DOHH2 (cell line): ENCODE measurements around the gene NEAT1.

Experiments used
- H3F3A ChIP-seq: fragments of 200-600 bp; sonication (generic), shearing (Covaris generic); 2 replicates; pipeline ENCODE4 v1.6.0; 2016; ENCODE audit warnings: antibody characterized with exemption, mild to moderate bottlenecking; ENCODE audit not compliant: control insufficient read depth, insufficient read depth
- H3K27ac ChIP-seq: fragments of 200-600 bp; sonication (generic); 2 replicates; pipeline ENCODE4 v1.5.1; 2014; ENCODE audit warnings: low read depth, mild to moderate bottlenecking, low read length, moderate library complexity
- H3K27me3 ChIP-seq: fragments of 200-600 bp; sonication (generic); 2 replicates; pipeline ENCODE4 v1.6.1; 2014; ENCODE audit warnings: mild to moderate bottlenecking, low read length, mixed read lengths; ENCODE audit not compliant: control insufficient read depth
- H3K36me3 ChIP-seq: fragments of 200-600 bp; sonication (generic); 2 replicates; pipeline ENCODE4 v1.6.1; 2014; ENCODE audit warnings: mild to moderate bottlenecking, low read length, moderate library complexity, mixed read lengths; ENCODE audit not compliant: control insufficient read depth
- H3K4me1 ChIP-seq: fragments of 200-600 bp; sonication (generic); 2 replicates; pipeline ENCODE4 v1.6.1; 2014; ENCODE audit warnings: mild to moderate bottlenecking, low read length, mixed read lengths; ENCODE audit not compliant: control insufficient read depth
- H3K4me2 ChIP-seq: fragments of 200-600 bp; sonication (generic); 2 replicates; pipeline ENCODE4 v1.6.0; 2014; ENCODE audit warnings: mild to moderate bottlenecking, low read length, moderate library complexity
- H3K4me3 ChIP-seq: fragments of 200-600 bp; sonication (generic); 2 replicates; pipeline ENCODE4 v1.5.1; 2014; ENCODE audit warnings: mild to moderate bottlenecking, low read length, mixed read lengths
- H3K79me2 ChIP-seq: fragments of 200-600 bp; sonication (generic); 2 replicates; pipeline ENCODE4 v1.6.1; 2014; ENCODE audit warnings: mild to moderate bottlenecking, low read length, mixed read lengths; ENCODE audit not compliant: control insufficient read depth
- H3K9me2 ChIP-seq: fragments of 200-600 bp; sonication (generic); replicated peaks from 2 replicates; pipeline ENCODE4 v1.6.1; 2014; ENCODE audit warnings: mild to moderate bottlenecking, low read length, mixed read lengths; ENCODE audit not compliant: control insufficient read depth
- H3K9me3 ChIP-seq: fragments of 200-600 bp; sonication (generic); 2 replicates; pipeline ENCODE4 v1.6.1; 2014; ENCODE audit warnings: antibody characterized with exemption, low read length, mixed read lengths; ENCODE audit not compliant: control insufficient read depth, insufficient read depth
- H4K20me1 ChIP-seq: fragments of 200-600 bp; sonication (generic); 2 replicates; pipeline ENCODE4 v1.6.0; 2014; ENCODE audit warnings: low read depth, mild to moderate bottlenecking, antibody characterized with exemption, low read length, moderate library complexity; ENCODE audit not compliant: control insufficient read depth, insufficient read depth
- EZH2phosphoT487 ChIP-seq: fragments of 200-600 bp; sonication (generic); IDR thresholded peaks from 2 replicates; pipeline ENCODE4 v1.6.1; 2017; ENCODE audit warnings: borderline replicate concordance, mild to moderate bottlenecking, antibody characterized with exemption, low read length, moderate library complexity, mixed read lengths
- TF ChIP-seq, protein P1 (sequence below): fragments of 200-600 bp; sonication (generic); IDR thresholded peaks from one replicate; pipeline ENCODE4 v1.5.1; 2014; ENCODE audit warnings: antibody characterized with exemption, mild to moderate bottlenecking, low read depth, low read length; ENCODE audit not compliant: poor library complexity, severe bottlenecking

Gene NEAT1

DNA sequence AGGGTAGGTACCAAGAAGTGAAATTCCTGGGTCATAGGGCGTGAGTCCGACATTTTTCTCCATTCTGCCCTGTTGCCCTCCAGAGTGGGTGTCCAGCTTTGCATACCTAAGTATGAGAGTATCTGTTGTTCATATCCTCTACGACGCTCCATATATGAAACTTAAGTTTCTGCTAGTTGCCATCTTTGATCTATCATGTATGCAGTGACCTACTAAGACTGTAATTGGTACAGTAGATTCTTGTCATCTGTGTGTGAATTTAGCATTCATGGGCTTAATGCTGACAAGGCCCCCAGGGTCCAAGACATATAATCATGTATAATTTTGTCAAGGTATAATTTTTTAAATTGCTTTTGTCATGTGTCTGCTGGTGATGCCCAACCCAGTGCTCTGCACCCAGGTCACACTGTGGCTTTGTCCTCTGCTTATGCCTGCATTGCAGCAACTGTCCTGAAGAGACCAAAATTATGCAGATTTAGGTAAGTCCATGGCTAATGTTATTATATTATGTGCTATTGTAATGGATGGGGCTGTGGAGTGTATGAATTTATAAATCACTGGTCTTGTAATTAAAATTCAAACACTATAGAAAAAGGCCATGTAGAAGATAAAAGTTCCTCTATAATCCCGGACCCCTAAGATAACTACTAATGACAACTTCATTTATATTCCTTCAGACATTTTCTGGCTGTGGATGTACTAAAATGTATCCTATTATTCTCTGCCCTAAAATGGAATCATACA, 12.2 kb downstream of the NEAT1 start:
- Histone ChIP-seq H3K36me3 (peaks cover 76% of the 10 kb centered on the region), H3K9me3 (no peaks in the 10 kb centered on the region), H3K27me3 (no peaks in the 10 kb centered on the region), H3K9me2 (no peaks in the 10 kb centered on the region), H3F3A (peaks cover 43% of the 10 kb centered on the region), H3K4me3 (no peak overlapping the region), H3K4me1 (peaks cover 80% of the 10 kb centered on the region), H3K79me2 (peaks cover 89% of the 10 kb centered on the region), H3K27ac (no peak overlapping the region), H4K20me1 (no peaks in the 10 kb centered on the region), H3K4me2 (no peak overlapping the region)
- TF ChIP-seq, protein P1, sequence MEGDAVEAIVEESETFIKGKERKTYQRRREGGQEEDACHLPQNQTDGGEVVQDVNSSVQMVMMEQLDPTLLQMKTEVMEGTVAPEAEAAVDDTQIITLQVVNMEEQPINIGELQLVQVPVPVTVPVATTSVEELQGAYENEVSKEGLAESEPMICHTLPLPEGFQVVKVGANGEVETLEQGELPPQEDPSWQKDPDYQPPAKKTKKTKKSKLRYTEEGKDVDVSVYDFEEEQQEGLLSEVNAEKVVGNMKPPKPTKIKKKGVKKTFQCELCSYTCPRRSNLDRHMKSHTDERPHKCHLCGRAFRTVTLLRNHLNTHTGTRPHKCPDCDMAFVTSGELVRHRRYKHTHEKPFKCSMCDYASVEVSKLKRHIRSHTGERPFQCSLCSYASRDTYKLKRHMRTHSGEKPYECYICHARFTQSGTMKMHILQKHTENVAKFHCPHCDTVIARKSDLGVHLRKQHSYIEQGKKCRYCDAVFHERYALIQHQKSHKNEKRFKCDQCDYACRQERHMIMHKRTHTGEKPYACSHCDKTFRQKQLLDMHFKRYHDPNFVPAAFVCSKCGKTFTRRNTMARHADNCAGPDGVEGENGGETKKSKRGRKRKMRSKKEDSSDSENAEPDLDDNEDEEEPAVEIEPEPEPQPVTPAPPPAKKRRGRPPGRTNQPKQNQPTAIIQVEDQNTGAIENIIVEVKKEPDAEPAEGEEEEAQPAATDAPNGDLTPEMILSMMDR: no peak
- TF ChIP-seq EZH2phosphoT487: no peak

DNA sequence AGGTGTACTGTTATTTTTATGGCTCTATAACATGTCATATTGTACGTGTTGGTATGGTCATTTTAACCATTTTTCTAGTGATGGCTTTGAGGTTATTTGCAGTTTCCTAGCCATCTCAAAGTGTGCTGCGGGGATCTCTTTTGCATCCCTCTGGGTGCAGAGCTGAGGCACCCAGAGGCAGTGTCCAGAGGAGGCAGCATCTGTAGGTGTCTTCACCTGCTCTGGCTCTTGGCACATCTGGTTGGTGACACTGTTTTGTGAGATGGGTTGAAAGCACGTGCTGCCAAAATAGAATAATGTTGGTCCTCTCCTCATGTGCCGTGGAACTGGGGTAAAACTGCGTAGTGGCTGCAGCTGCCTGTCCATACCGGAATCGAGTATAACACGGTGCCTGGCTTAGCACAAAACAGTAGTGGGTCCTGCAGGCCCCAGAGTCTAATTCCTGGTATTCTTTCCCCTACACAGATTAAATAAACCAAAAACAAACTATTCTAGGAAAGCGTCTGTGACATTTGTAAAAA, 12.9 kb downstream of the NEAT1 start:
- peaks cover 42% of the 10 kb centered on the region for H3F3A ChIP-seq
- H3K27me3 ChIP-seq: no peaks in the 10 kb centered on the region
- peaks cover 71% of the 10 kb centered on the region for H3K36me3 ChIP-seq
- H3K9me2 ChIP-seq: no peaks in the 10 kb centered on the region
- TF ChIP-seq, protein P1: no peak
- no peak for TF ChIP-seq EZH2phosphoT487
- H3K4me2 ChIP-seq: no peak overlapping the region
- no peaks in the 10 kb centered on the region for H4K20me1 ChIP-seq
- no peak overlapping the region for H3K4me3 ChIP-seq
- no peaks in the 10 kb centered on the region for H3K9me3 ChIP-seq
- H3K79me2 ChIP-seq: peaks cover 88% of the 10 kb centered on the region
- no peak overlapping the region for H3K27ac ChIP-seq
- peaks cover 80% of the 10 kb centered on the region for H3K4me1 ChIP-seq

DNA sequence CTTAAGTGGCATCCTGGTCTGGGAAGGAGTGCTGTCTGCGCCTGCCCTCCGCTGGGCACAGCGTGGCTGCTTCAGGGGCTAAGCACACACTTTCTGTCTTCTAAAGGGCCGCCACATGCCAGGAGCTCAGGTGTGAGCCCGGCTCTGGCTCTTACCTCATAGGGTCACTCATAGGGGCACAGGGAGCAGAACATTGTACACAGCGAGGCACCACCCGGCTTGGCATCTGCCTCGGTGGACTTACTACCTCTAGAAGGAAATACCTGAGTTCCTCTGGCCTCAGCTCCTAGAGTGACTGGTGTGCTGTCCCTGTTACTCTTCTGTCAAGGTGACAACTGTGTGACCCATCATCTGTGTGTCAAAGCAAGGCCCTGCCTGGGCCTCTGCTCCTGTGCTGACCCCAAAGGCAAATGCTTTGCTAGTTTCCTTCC, 13.4 kb downstream of the NEAT1 start:
- H3K4me2 ChIP-seq: no peak overlapping the region
- no peak for TF ChIP-seq EZH2phosphoT487
- TF ChIP-seq, protein P1: no peak
- H4K20me1 ChIP-seq: no peaks in the 10 kb centered on the region
- H3K27ac ChIP-seq: no peak overlapping the region
- H3K4me3 ChIP-seq: no peak overlapping the region
- H3K36me3 ChIP-seq: peaks cover 67% of the 10 kb centered on the region
- no peaks in the 10 kb centered on the region for H3K9me3 ChIP-seq
- peaks cover 80% of the 10 kb centered on the region for H3K4me1 ChIP-seq
- H3K79me2 ChIP-seq: peaks cover 85% of the 10 kb centered on the region
- peaks cover 41% of the 10 kb centered on the region for H3F3A ChIP-seq
- H3K27me3 ChIP-seq: no peaks in the 10 kb centered on the region
- no peaks in the 10 kb centered on the region for H3K9me2 ChIP-seq
